H1 (cell line): Measurements from ENCODE around the gene LRRC55. TPM values are rescaled to one million over a fixed set of nuclear protein-coding genes. Genes with fewer than 3 reads are reported as not detected.

Source experiments
- CTCF ChIA-PET: fragments of 300-600 bp; sonication (Branson Sonifier 250); formaldehyde crosslinking; loops from one replicate; lab custom pipeline; 2021; ENCODE audit not compliant: partially characterized antibody; lab: Charles Lee
- POLR2A ChIA-PET: fragments of 300-600 bp; sonication (Branson Sonifier 250); formaldehyde crosslinking; loops from one replicate; lab custom pipeline; 2021; ENCODE audit warnings: inconsistent platforms; ENCODE audit not compliant: partially characterized antibody; lab: Charles Lee
- DNase-seq, 2 experiments: peaks; one replicate each; pipeline versions ENCODE4 v3.0.0 to v3.0.0-alpha.2; 2010 to 2022; ENCODE audit warnings: low spot score in 2 of 2, low read depth in 1 of 2, mixed read lengths in 1 of 2
- FAIRE-seq: peaks from 2 replicates; lab custom pipeline; 2011; peaks lifted over from hg19 to GRCh38; lab: Jason Lieb, UNC
- H2AFZ ChIP-seq: 2 replicates; pipeline ENCODE4 v1.8.1; 2012; ENCODE audit warnings: low read length, inconsistent platforms
- H2AK5ac ChIP-seq: 2 replicates; pipeline ENCODE4 v1.6.1; 2013; ENCODE audit warnings: low read depth, low read length
- H2BK120ac ChIP-seq: replicated peaks from 2 replicates; pipeline ENCODE3; 2013; ENCODE audit warnings: low read depth, low read length, inconsistent platforms
- H2BK12ac ChIP-seq: 2 replicates; pipeline ENCODE4 v1.6.1; 2013; ENCODE audit warnings: low read depth, low read length
- H2BK15ac ChIP-seq: 2 replicates; pipeline ENCODE4 v1.6.1; 2013; ENCODE audit warnings: low read length
- H2BK20ac ChIP-seq: 2 replicates; pipeline ENCODE4 v1.6.1; 2013; ENCODE audit warnings: low read length
- H2BK5ac ChIP-seq: 2 replicates; pipeline ENCODE4 v1.6.1; 2013; ENCODE audit warnings: low read depth, low read length
- H3K14ac ChIP-seq: 2 replicates; pipeline ENCODE4 v1.6.1; 2013; ENCODE audit warnings: inconsistent platforms; ENCODE audit not compliant: insufficient read length
- H3K18ac ChIP-seq: 2 replicates; pipeline ENCODE4 v1.6.1; 2013; ENCODE audit warnings: low read length; ENCODE audit errors: extremely low read depth
- H3K23ac ChIP-seq: 2 replicates; pipeline ENCODE4 v1.6.1; 2013; ENCODE audit warnings: inconsistent platforms; ENCODE audit not compliant: insufficient read length
- H3K23me2 ChIP-seq: 2 replicates; pipeline ENCODE4 v1.6.1; 2013; ENCODE audit warnings: low read depth, low read length
- H3K27ac ChIP-seq: 2 replicates; pipeline ENCODE4 v1.6.1; 2011; ENCODE audit warnings: low read depth, low read length, inconsistent platforms
- H3K27me3 ChIP-seq, 4 experiments: replicated peaks in 1 of 4; 1 replicate in 1 of 4; 2 replicates in 3 of 4; pipeline versions ENCODE4 v1.6.1 to v1.8.1; 2011 to 2013; ENCODE audit warnings: low read length in 3 of 4, mild to moderate bottlenecking in 3 of 4, inconsistent platforms in 2 of 4, mixed read lengths in 2 of 4, moderate library complexity in 1 of 4; ENCODE audit not compliant: control insufficient read depth in 3 of 4, insufficient read depth in 3 of 4; ENCODE audit errors: extremely low read depth in 1 of 4
- H3K36me3 ChIP-seq, 4 experiments: 2 replicates each; pipeline versions ENCODE4 v1.6.1 to v1.8.1; 2011 to 2013; ENCODE audit warnings: mild to moderate bottlenecking in 4 of 4, low read length in 3 of 4, moderate library complexity in 2 of 4, control low read depth in 1 of 4, inconsistent platforms in 1 of 4; ENCODE audit not compliant: insufficient read depth in 4 of 4, control insufficient read depth in 2 of 4
- H3K4ac ChIP-seq: replicated peaks from 2 replicates; pipeline ENCODE3; 2013; ENCODE audit warnings: low read length, low read depth, mixed read lengths, inconsistent platforms; ENCODE audit not compliant: insufficient read length
- H3K4me1 ChIP-seq, 4 experiments: replicated peaks in 1 of 4; 1 replicate in 1 of 4; 2 replicates in 3 of 4; pipeline versions ENCODE4 v1.6.1 to v1.8.1; 2011 to 2013; ENCODE audit warnings: low read length in 3 of 4, inconsistent platforms in 2 of 4, mixed read lengths in 1 of 4; ENCODE audit not compliant: insufficient read depth in 4 of 4, control insufficient read depth in 3 of 4
- H3K4me2 ChIP-seq, 2 experiments: 2 replicates each; pipeline versions ENCODE4 v1.6.1 to v1.8.1; 2011 to 2013; ENCODE audit warnings: low read depth in 2 of 2, low read length in 2 of 2, control low read depth in 1 of 2, inconsistent platforms in 1 of 2, mild to moderate bottlenecking in 1 of 2; ENCODE audit not compliant: insufficient read depth in 1 of 2
- H3K4me3 ChIP-seq, 4 experiments: fragments of 200-600, 300-600 bp in 1 of 4; sonication (generic), shearing (Covaris generic), sonication (Bioruptor Twin) in 1 of 4; 2 replicates each; pipeline versions ENCODE4 v1.5.1 to v1.8.1; 2011 to 2016; ENCODE audit warnings: low read length in 4 of 4, low read depth in 3 of 4, control low read depth in 2 of 4, inconsistent platforms in 2 of 4, mild to moderate bottlenecking in 2 of 4, mixed read lengths in 1 of 4, moderate library complexity in 1 of 4; ENCODE audit not compliant: insufficient read depth in 2 of 4; ENCODE audit errors: extremely low read depth in 1 of 4
- H3K56ac ChIP-seq: replicated peaks from 2 replicates; pipeline ENCODE3; 2013; ENCODE audit warnings: low read depth, mild to moderate bottlenecking, mixed read lengths, low read length, inconsistent platforms; ENCODE audit not compliant: insufficient read length
- H3K79me1 ChIP-seq: 2 replicates; pipeline ENCODE4 v1.6.1; 2013; ENCODE audit warnings: low read depth, low read length, control low read depth
- H3K79me2 ChIP-seq, 2 experiments: 2 replicates each; pipeline versions ENCODE4 v1.6.1 to v1.8.1; 2012 to 2013; ENCODE audit warnings: low read length in 2 of 2, mild to moderate bottlenecking in 2 of 2, inconsistent platforms in 1 of 2; ENCODE audit not compliant: insufficient read depth in 2 of 2, control insufficient read depth in 1 of 2
- H3K9ac ChIP-seq, 4 experiments: replicated peaks in 1 of 4; 1 replicate in 1 of 4; 2 replicates in 3 of 4; pipeline versions ENCODE4 v1.6.1 to v1.8.1; 2011 to 2013; ENCODE audit warnings: low read depth in 3 of 4, low read length in 3 of 4, control low read depth in 2 of 4, mild to moderate bottlenecking in 2 of 4, moderate library complexity in 2 of 4, inconsistent platforms in 1 of 4; ENCODE audit errors: extremely low read depth in 1 of 4
- H3K9me3 ChIP-seq, 2 experiments: 2 replicates each; pipeline versions ENCODE4 v1.6.1 to v1.8.1; 2012 to 2013; ENCODE audit warnings: mild to moderate bottlenecking in 2 of 2, moderate library complexity in 2 of 2, control low read depth in 1 of 2, inconsistent platforms in 1 of 2, low read depth in 1 of 2, low read length in 1 of 2, mixed read lengths in 1 of 2; ENCODE audit not compliant: insufficient read depth in 2 of 2
- H4K20me1 ChIP-seq, 2 experiments: replicated peaks in 1 of 2; 2 replicates each; pipeline versions ENCODE3 to v1.8.1; 2011 to 2013; ENCODE audit warnings: inconsistent platforms in 2 of 2, low read length in 2 of 2, mild to moderate bottlenecking in 1 of 2; ENCODE audit not compliant: insufficient read depth in 2 of 2, control insufficient read depth in 1 of 2
- H4K5ac ChIP-seq: 2 replicates; pipeline ENCODE4 v1.6.1; 2013; ENCODE audit warnings: low read length, low read depth, mixed read lengths, inconsistent platforms; ENCODE audit not compliant: insufficient read length
- H4K8ac ChIP-seq: 2 replicates; pipeline ENCODE4 v1.8.0; 2013; ENCODE audit warnings: mild to moderate bottlenecking, moderate library complexity, low read length, inconsistent platforms; ENCODE audit not compliant: insufficient read depth; ENCODE audit errors: extremely low read depth
- H4K91ac ChIP-seq: replicated peaks from 2 replicates; pipeline ENCODE3; 2013; ENCODE audit warnings: low read length, mixed read lengths, inconsistent platforms; ENCODE audit not compliant: insufficient read length
- BACH1 ChIP-seq: IDR thresholded peaks from 2 replicates; pipeline ENCODE4 v1.6.1; 2012; ENCODE audit warnings: low read length, improper control_type of control experiment
- CBX5 ChIP-seq: fragments of 300-800, 300-1000 bp; sonication (generic); IDR thresholded peaks from 2 replicates; pipeline ENCODE4 v1.7.1; 2016; ENCODE audit warnings: antibody characterized with exemption, low read length, low read depth
- GABPA ChIP-seq: IDR thresholded peaks from 2 replicates; pipeline ENCODE4 v1.6.1; 2011; ENCODE audit warnings: mild to moderate bottlenecking, low read length, moderate library complexity, borderline replicate concordance; ENCODE audit not compliant: insufficient read depth
- JUN ChIP-seq: IDR thresholded peaks from 2 replicates; pipeline ENCODE4 v1.6.1; 2011; ENCODE audit warnings: low read depth, mild to moderate bottlenecking, improper control_type of control experiment, low read length
- NANOG ChIP-seq: IDR thresholded peaks from 2 replicates; pipeline ENCODE4 v1.6.1; 2011; ENCODE audit warnings: low read length, low read depth, mild to moderate bottlenecking, inconsistent platforms; ENCODE audit not compliant: insufficient read depth, poor library complexity, severe bottlenecking
- NRF1 ChIP-seq: IDR thresholded peaks from 2 replicates; pipeline ENCODE4 v1.6.1; 2011; ENCODE audit warnings: mild to moderate bottlenecking, low read depth, low read length, improper control_type of control experiment
- SIX5 ChIP-seq: IDR thresholded peaks from 2 replicates; pipeline ENCODE4 v1.6.1; 2011; ENCODE audit warnings: mild to moderate bottlenecking, low read depth, low read length
- SP2 ChIP-seq: IDR thresholded peaks from 2 replicates; pipeline ENCODE4 v1.6.1; 2012; ENCODE audit warnings: mild to moderate bottlenecking, low read length, inconsistent platforms
- WGBS, 2 experiments: shearing (Covaris generic) in 1 of 2; methylation state at CpG; one replicate each; pipeline versions ENCODE4 v1.1.6 to v1.1.7; 2013 to 2015; ENCODE audit warnings: low lambda C conversion rate in 2 of 2, mixed read lengths in 2 of 2, inconsistent platforms in 1 of 2, low coverage in 1 of 2, missing lambda C conversion rate in 1 of 2; ENCODE audit not compliant: insufficient replicate concordance in 2 of 2, insufficient coverage in 1 of 2, insufficient read length in 1 of 2; ENCODE audit errors: extremely low coverage in 1 of 2, missing lambda C conversion rate in 1 of 2; 5-methylcytosine and 5-hydroxymethylcytosine counted together
- polyA plus RNA-seq, 7 experiments: library from polyadenylated mRNA; depleted of rRNA in 3 of 7; stranded (reverse) in 5 of 7; unstranded in 2 of 7; fragments of >200 nt in 5 of 7; fragments of 200-250 nt in 2 of 7; gene quantifications; 1 replicate in 5 of 7; 2 replicates in 1 of 7; 4 replicates in 1 of 7; pipeline versions ENCODE4 v1.2.1 to v1.2.3, GENCODE V29; 2011 to 2013; ENCODE audit warnings: missing spikeins in 2 of 7, mixed read lengths in 2 of 7
- total RNA-seq: library from RNA; stranded (reverse); fragmentation: NEBNext Ultra II Directional; extraction: Animal tissue kit (Norgen Biotek cat#: 25700); gene quantifications from 2 replicates; pipeline ENCODE4 v1.2.1, GENCODE V29; 2021
- TF ChIP-seq, protein P1 (sequence below): IDR thresholded peaks from 2 replicates; pipeline ENCODE4 v1.6.1; 2012; ENCODE audit warnings: inconsistent platforms

The LRRC55 gene
- total and polyA plus RNA-seq, 2 of the 8 experiments (the other 6 are each of a cell fraction or from before 2014, with no cell fraction given): 0.62 to 1.1 TPM

DNA sequence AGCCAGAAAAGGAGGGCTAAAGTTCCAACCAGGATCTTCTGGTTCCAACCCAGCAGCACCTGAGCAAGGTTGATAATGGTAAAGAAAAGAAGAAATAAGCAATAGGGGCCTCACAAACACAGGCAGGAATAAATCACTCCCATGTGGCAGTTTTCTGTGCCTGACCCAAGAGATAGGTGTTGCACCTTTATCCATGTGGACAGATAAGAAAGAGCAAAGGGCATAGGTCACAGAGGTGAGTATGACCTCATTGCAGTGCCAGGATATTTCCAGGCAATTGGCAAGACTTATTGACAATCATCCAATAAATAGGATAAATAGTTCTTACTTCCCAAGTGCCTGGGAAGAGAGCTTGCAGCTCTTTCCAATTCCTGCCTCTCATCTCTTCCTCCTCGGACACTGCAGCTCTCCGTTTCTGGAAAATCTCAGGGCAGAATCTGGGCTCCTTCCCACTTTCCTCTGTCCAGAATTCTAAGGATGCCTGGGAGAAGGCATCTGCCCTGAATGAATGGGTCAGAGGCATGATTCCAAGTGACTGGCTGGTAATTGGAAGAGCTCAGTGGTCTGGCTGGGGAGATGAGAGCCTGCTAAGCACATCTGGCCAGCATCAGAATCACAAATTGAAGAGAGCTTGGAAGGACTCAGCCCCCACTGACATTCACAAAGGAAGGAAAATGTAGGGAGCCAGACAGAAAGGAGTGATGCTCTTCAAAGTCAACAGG is 14.5 kb upstream of the LRRC55 start:
- Histone ChIP-seq H2AFZ (no peak overlapping the region), H3K79me1 (no peaks in the 10 kb centered on the region), H2BK120ac (no peak overlapping the region), H3K4me1 (no peaks in the 10 kb centered on the region), H3K27ac (no peak overlapping the region), H4K20me1 (no peaks in the 10 kb centered on the region), H3K9me3 (peaks cover 7 to 10% of the 10 kb centered on the region in 2 experiments; a peak in 2 of 4 replicates), H2AK5ac (no peak overlapping the region), H3K9ac (no peak overlapping the region), H3K4ac (no peak overlapping the region), H2BK20ac (no peak overlapping the region), H3K56ac (no peak overlapping the region), H2BK5ac (no peak overlapping the region), H3K27me3 (peaks cover 0 to 1% (median 0%) of the 10 kb centered on the region in 4 experiments; a peak in 1 of 7 replicates), H2BK12ac (no peak overlapping the region), H3K4me2 (no peak overlapping the region), H2BK15ac (no peak overlapping the region), H3K23me2 (no peaks in the 10 kb centered on the region), H3K23ac (no peak overlapping the region), H3K36me3 (no peaks in the 10 kb centered on the region), H4K8ac (no peak overlapping the region; the same call in 1 of the 2 replicates), H4K91ac (no peak overlapping the region), H3K4me3 (no peak overlapping the region), H4K5ac (no peak overlapping the region), H3K79me2 (no peaks in the 10 kb centered on the region), H3K18ac (no peak overlapping the region), H3K14ac (no peak overlapping the region)
- POLR2A ChIA-PET: no interaction called here
- CTCF ChIA-PET: interaction anchor here (0.9 to 5.0 kb wide), 4 partner anchors 11 to 82 kb away, joined by 3 to 26 read pairs (median 6); no protein-coding TSS in a partner anchor
- 83% methylated on average over 2 of the region's 2 CpGs; no CpG with 5 or more reads in 1 of the 2 experiments for WGBS, 2 experiments
- DNase-seq (no peak), FAIRE-seq (no peak)
- TF ChIP-seq GABPA (no peak), JUN (no peak), NRF1 (no peak), BACH1 (no peak), CBX5 (no peak), SIX5 (no peak), NANOG (no peak), SP2 (no peak)
- TF ChIP-seq, protein P1, sequence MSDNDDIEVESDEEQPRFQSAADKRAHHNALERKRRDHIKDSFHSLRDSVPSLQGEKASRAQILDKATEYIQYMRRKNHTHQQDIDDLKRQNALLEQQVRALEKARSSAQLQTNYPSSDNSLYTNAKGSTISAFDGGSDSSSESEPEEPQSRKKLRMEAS: no peak
